Hepatocyte (in vitro differentiated cells): Measurements from ENCODE around the gene ADAMTS12. TPM values are rescaled to one million over a fixed set of nuclear protein-coding genes. Genes with fewer than 3 reads are reported as not detected.

Experiments used
- DNase-seq: peaks from one replicate; pipeline ENCODE4 v3.0.0-alpha.2; 2016; ENCODE audit warnings: low spot score
- H2AFZ ChIP-seq: fragments of 200-600 bp; sonication (generic); 2 replicates; pipeline ENCODE4 v1.6.0; 2016; ENCODE audit warnings: antibody characterized with exemption, mild to moderate bottlenecking
- H3K27ac ChIP-seq: fragments of 200-600 bp; sonication (generic); 2 replicates; pipeline ENCODE4 v1.5.1; 2016; ENCODE audit warnings: mild to moderate bottlenecking
- H3K27me3 ChIP-seq: fragments of 200-600 bp; sonication (generic); 2 replicates; pipeline ENCODE4 v1.6.1; 2016
- H3K36me3 ChIP-seq: fragments of 200-600 bp; sonication (generic); replicated peaks from 2 replicates; pipeline ENCODE4 v1.5.1; 2016; ENCODE audit warnings: low read depth; ENCODE audit not compliant: insufficient read depth
- H3K4me1 ChIP-seq: fragments of 200-600 bp; sonication (generic); 2 replicates; pipeline ENCODE4 v1.5.1; 2016; ENCODE audit warnings: mild to moderate bottlenecking, moderate library complexity; ENCODE audit not compliant: insufficient read depth
- H3K4me2 ChIP-seq: fragments of 200-600 bp; sonication (generic); 2 replicates; pipeline ENCODE4 v1.6.0; 2016
- H3K4me3 ChIP-seq: fragments of 200-600 bp; sonication (generic); 2 replicates; pipeline ENCODE4 v1.5.1; 2016; ENCODE audit warnings: mild to moderate bottlenecking
- H3K79me2 ChIP-seq: fragments of 200-600 bp; sonication (generic); 2 replicates; pipeline ENCODE4 v1.6.0; 2017; ENCODE audit warnings: mild to moderate bottlenecking
- H3K9me2 ChIP-seq: fragments of 200-600 bp; sonication (generic); replicated peaks from 2 replicates; pipeline ENCODE4 v1.6.0; 2017; ENCODE audit warnings: mild to moderate bottlenecking; ENCODE audit not compliant: insufficient read depth
- H3K9me3 ChIP-seq: fragments of 200-600 bp; sonication (generic); 2 replicates; pipeline ENCODE4 v1.5.1; 2016; ENCODE audit warnings: low read depth, mild to moderate bottlenecking
- H4K20me1 ChIP-seq: fragments of 200-600 bp; sonication (generic); 2 replicates; pipeline ENCODE4 v1.6.0; 2016; ENCODE audit warnings: mild to moderate bottlenecking; ENCODE audit not compliant: insufficient read depth, poor library complexity, severe bottlenecking
- CTCF ChIP-seq: fragments of 200-600 bp; sonication (generic); IDR thresholded peaks from 2 replicates; pipeline ENCODE4 v1.5.1; 2016; ENCODE audit warnings: antibody characterized with exemption, mild to moderate bottlenecking; ENCODE audit not compliant: poor library complexity
- EZH2 ChIP-seq: fragments of 200-600 bp; sonication (generic); IDR thresholded peaks from 2 replicates; pipeline ENCODE4 v1.6.1; 2016; ENCODE audit warnings: antibody characterized with exemption, mild to moderate bottlenecking, borderline replicate concordance
- EZH2phosphoT487 ChIP-seq: fragments of 200-600 bp; sonication (generic); IDR thresholded peaks from one replicate; pipeline ENCODE4 v1.6.1; 2018; ENCODE audit warnings: antibody characterized with exemption, mild to moderate bottlenecking, low read depth, moderate library complexity; ENCODE audit not compliant: unreplicated experiment, severe bottlenecking
- WGBS: methylation state at CpG from one replicate; pipeline ENCODE4 v1.1.6; 2016; ENCODE audit warnings: low lambda C conversion rate; ENCODE audit errors: missing lambda C conversion rate; 5-methylcytosine and 5-hydroxymethylcytosine counted together
- polyA plus RNA-seq: library from polyadenylated mRNA; unstranded; fragments of >200 nt; fragmentation: Nextera tagmentation; extraction: Ambion mirVana; gene quantifications from 2 replicates; pipeline ENCODE4 v1.2.1, GENCODE V29; 2016
- total RNA-seq: library from RNA; depleted of rRNA; stranded (reverse); fragments of >200 nt; gene quantifications from 2 replicates; pipeline ENCODE4 v1.2.3, GENCODE V29; 2014

ADAMTS12 gene
- total and polyA plus RNA-seq, 2 experiments from 2014 or later: 3.2 to 8.9 TPM

- Histone ChIP-seq H3K9me2 (no peaks in the 10 kb centered on the region), H3K79me2 (no peaks in the 10 kb centered on the region), H3K36me3 (no peaks in the 10 kb centered on the region), H3K27me3 (no peaks in the 10 kb centered on the region), H3K4me3 (no peak overlapping the region), H3K27ac (no peak overlapping the region), H3K9me3 (no peaks in the 10 kb centered on the region), H2AFZ (no peak overlapping the region), H3K4me1 (no peaks in the 10 kb centered on the region), H3K4me2 (no peak overlapping the region), H4K20me1 (no peaks in the 10 kb centered on the region)
- DNase-seq: no peak
- 63% methylated on average over 1 of the region's 1 CpG for WGBS
- TF ChIP-seq EZH2phosphoT487 (no peak), EZH2 (no peak)
Observed at GRCh38 chr5:33755231-33755630, 136.6 kb downstream of the ADAMTS12 start.

DNA sequence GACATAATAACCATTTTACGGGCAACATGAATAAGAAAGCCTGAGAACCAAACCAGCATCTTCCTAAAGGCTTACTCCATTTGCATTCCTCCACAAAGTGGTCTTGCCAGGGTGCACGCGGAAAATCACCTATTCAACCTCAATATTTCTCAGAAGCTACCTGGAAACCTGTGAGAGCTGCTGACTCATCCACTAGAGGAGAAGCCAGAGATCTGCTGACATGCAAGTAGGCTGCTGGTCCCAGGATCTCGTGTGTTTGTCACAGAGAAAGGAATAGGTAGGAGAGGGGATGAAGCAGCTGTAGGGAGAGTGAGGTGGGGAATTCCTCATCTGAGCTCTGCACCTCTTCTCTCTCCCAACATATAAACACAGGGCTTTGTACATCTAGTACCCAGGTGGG lies 138.1 kb downstream of the ADAMTS12 start:
- H3K27ac ChIP-seq: no peak overlapping the region
- no peaks in the 10 kb centered on the region for H3K9me3 ChIP-seq
- no peaks in the 10 kb centered on the region for H3K27me3 ChIP-seq
- no peaks in the 10 kb centered on the region for H3K9me2 ChIP-seq
- 83% methylated on average over 4 of the region's 4 CpGs for WGBS
- no peaks in the 10 kb centered on the region for H3K79me2 ChIP-seq
- H4K20me1 ChIP-seq: no peaks in the 10 kb centered on the region
- no peaks in the 10 kb centered on the region for H3K4me1 ChIP-seq
- no peak overlapping the region for H3K4me3 ChIP-seq
- no peaks in the 10 kb centered on the region for H3K36me3 ChIP-seq
- DNase-seq: no peak
- no peak overlapping the region for H2AFZ ChIP-seq
- TF ChIP-seq EZH2phosphoT487: no peak
- no peak for TF ChIP-seq EZH2
- no peak for TF ChIP-seq CTCF
- no peak overlapping the region for H3K4me2 ChIP-seq

DNA sequence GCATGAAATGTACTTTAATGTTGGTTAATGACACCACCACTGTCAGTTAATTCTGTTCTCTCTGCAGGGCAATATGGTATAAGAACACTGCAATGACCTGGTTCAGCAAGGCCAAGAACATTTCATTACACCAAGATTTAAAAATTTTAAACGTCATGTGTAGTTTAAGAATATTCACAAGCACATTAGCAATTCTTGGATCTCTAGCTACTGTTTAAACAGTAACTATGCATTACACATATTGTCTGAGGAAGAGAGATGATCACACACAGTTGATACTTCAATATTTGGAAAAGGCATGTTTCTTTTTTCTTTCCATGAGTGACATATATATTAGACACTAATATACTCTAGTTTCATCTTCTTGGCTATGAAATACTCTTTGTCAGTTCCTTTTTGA lies 143.0 kb downstream of the ADAMTS12 start:
- H2AFZ ChIP-seq: no peak overlapping the region

More for the DNA sequence above, 143.0 kb downstream of the ADAMTS12 start:
- no peak overlapping the region for H3K4me3 ChIP-seq
- H3K79me2 ChIP-seq: no peaks in the 10 kb centered on the region
- no peak for DNase-seq
- H3K27me3 ChIP-seq: no peaks in the 10 kb centered on the region
- no peaks in the 10 kb centered on the region for H3K9me3 ChIP-seq
- H3K9me2 ChIP-seq: no peaks in the 10 kb centered on the region
- TF ChIP-seq EZH2phosphoT487 (no peak), EZH2 (no peak), CTCF (no peak)
- H3K36me3 ChIP-seq: no peaks in the 10 kb centered on the region
- no peak overlapping the region for H3K27ac ChIP-seq
- H4K20me1 ChIP-seq: no peaks in the 10 kb centered on the region
- H3K4me2 ChIP-seq: no peak overlapping the region
- WGBS: 91% methylated on average over 1 of the region's 1 CpG
- no peaks in the 10 kb centered on the region for H3K4me1 ChIP-seq
